Loucy (cell line): ENCODE data around the gene PACRG.

Experiments
- CTCF ChIP-seq: fragments of 200-600 bp; sonication (generic); conservative IDR thresholded peaks from 2 replicates; pipeline ENCODE4 v1.5.1; 2014; ENCODE audit warnings: mild to moderate bottlenecking, antibody characterized with exemption, low read length
- EZH2phosphoT487 ChIP-seq: fragments of 200-600 bp; IDR thresholded peaks from 2 replicates; pipeline ENCODE4 v1.6.1; 2018; ENCODE audit warnings: antibody characterized with exemption, mild to moderate bottlenecking, moderate library complexity, borderline replicate concordance

- TF ChIP-seq CTCF, result no peak
- TF ChIP-seq EZH2phosphoT487, result no peak
Measured at GRCh38 chr6:163285691-163286090, 557.9 kb downstream of the PACRG start.
